NCI-H460 (cell line): ENCODE data around the gene PMEPA1. TPM values are rescaled to one million over a fixed set of nuclear protein-coding genes. Genes with fewer than 3 reads are reported as not detected.

ENCODE experiments used
- DNase-seq: peaks from one replicate; pipeline ENCODE4 v3.0.0-alpha.2; 2016; ENCODE audit warnings: low read depth; ENCODE audit errors: extremely low read depth
- total RNA-seq: library from RNA; depleted of rRNA; stranded (reverse); fragments of >200 nt; shearing (Covaris generic); gene quantifications from 2 replicates; pipeline ENCODE4 v1.2.3, GENCODE V29; 2014

The PMEPA1 gene
- total RNA-seq, 1 experiment from 2014 or later = 3.1 TPM

GRCh38 chr20:57696401-57696961 lies 13.3 kb downstream of the PMEPA1 start:
- DNase-seq = no peak

GRCh38 chr20:57695940-57696339 lies 13.9 kb downstream of the PMEPA1 start:
- DNase-seq = no peak

GRCh38 chr20:57695012-57695411 lies 14.8 kb downstream of the PMEPA1 start:
- no peak for DNase-seq

- no peak for DNase-seq
Observed at GRCh38 chr20:57694481-57694880, 15.3 kb downstream of the PMEPA1 start.

GRCh38 chr20:57693670-57694329 lies 16.0 kb downstream of the PMEPA1 start:
- no peak for DNase-seq

GRCh38 chr20:57693002-57693582 lies 16.7 kb downstream of the PMEPA1 start:
- no peak for DNase-seq

- no peak for DNase-seq
Observed at GRCh38 chr20:57692393-57692792, 17.4 kb downstream of the PMEPA1 start.

- DNase-seq = no peak
Observed at GRCh38 chr20:57691699-57692098, 18.1 kb downstream of the PMEPA1 start.

GRCh38 chr20:57690525-57690924 lies 19.3 kb downstream of the PMEPA1 start:
- no peak for DNase-seq

- DNase-seq = no peak
Observed at GRCh38 chr20:57689745-57690481, 19.9 kb downstream of the PMEPA1 start.

- DNase-seq = no peak
Observed at GRCh38 chr20:57688864-57689263, 21.0 kb downstream of the PMEPA1 start.

GRCh38 chr20:57688295-57688694 lies 21.5 kb downstream of the PMEPA1 start:
- no peak for DNase-seq

GRCh38 chr20:57686931-57687652 lies 22.7 kb downstream of the PMEPA1 start:
- no peak for DNase-seq

- no peak for DNase-seq
Observed at GRCh38 chr20:57685146-57685758, 24.6 kb downstream of the PMEPA1 start.

GRCh38 chr20:57684808-57685140 lies 25.0 kb downstream of the PMEPA1 start:
- no peak for DNase-seq

GRCh38 chr20:57683881-57684807 lies 25.7 kb downstream of the PMEPA1 start:
- no peak for DNase-seq

GRCh38 chr20:57683287-57683686 lies 26.5 kb downstream of the PMEPA1 start:
- DNase-seq = no peak

- DNase-seq = no peak
Observed at GRCh38 chr20:57682184-57683101, 27.4 kb downstream of the PMEPA1 start.
